HG03439 (cell line): Measurements from ENCODE around the gene TTLL10.

ENCODE experiments used
- ATAC-seq: cut with Tn5 transposase; IDR thresholded peaks from one replicate; pipeline ENCODE4 v1.9.1; 2021; ENCODE audit warnings: mild to moderate bottlenecking, moderate library complexity; ENCODE audit not compliant: unreplicated experiment

The TTLL10 gene

DNA sequence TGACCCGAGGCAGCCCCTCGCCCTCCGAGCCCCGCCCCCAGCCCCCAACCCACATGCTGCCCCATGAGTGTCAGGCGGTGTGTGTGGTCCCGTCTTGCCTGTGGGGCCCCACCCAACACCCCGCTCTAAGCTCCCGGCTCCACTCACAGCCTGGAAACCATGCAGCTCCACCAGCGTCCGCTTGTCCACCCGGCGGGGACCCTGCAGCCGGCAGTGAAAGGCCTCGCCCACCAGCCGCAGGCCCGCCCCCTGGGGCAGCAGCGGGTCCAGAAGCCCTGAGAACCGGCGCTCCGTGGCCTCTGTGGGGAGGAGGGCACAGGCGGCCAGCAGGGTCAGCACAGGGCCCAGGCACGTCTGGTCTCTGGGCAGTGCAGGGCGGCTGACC, 70.1 kb downstream of the TTLL10 start:
- ATAC-seq, result no peak

DNA sequence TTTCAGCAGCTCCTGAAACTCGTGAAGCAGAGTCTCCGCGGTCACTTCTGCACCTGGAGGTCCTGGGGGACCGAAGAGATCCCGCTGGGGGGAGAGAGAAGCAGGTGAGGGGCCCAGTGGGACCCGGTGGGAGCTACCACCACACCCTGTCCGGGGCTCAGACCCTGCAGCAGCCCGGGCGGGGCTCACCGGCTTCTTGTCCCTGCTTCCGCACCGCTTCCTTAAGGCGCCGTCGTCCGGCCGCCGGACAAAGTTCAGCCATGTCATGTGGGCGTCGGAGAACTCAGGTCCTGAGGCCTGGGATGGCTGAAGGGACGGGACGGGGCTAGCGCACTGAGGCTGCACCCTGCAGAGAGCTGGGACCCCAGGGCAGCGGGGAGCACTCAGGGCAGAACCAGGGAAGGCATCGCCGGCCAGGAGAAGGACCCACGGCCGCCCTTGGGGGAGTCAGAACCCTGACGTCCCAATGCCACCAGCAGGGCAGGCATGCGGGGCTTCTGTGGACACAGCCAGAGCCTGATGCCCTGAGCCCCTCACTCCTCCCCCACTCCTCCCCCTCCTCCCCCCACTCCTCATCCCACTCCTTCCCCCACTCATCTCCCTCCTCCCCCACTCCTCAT, 70.6 kb downstream of the TTLL10 start:
- no peak for ATAC-seq

DNA sequence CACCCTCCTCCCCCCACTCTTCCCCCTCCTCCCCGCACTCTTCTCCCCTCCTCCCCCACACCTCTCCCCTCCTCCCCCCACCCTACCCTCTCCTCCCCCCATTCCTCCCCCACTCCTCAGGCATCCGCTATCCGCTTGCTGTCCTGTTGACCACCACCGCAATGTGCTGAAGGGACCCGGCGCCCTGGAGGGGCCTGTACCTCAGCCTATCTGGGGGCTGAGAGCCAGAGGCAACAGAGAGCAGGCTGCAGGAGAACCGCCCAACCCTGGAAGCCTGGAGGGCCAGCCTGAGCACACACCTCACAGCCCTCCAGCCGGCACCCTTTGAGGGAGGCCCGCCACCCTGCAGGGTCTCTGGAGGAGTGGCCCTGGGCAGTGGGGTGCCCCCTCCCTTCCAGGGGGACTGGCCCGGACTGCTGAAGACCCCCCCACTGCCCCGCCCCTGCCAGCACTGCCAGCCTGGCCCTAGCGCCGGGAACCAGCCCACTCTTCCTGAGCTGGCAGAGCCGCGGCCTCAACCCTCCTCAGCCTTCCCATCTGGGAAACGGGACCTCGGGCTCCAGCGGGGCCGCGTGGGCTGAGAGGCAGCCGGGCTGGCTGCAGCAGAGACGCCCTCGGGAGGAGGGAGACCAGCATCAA, 71.6 kb downstream of the TTLL10 start:
- ATAC-seq, result no peak

DNA sequence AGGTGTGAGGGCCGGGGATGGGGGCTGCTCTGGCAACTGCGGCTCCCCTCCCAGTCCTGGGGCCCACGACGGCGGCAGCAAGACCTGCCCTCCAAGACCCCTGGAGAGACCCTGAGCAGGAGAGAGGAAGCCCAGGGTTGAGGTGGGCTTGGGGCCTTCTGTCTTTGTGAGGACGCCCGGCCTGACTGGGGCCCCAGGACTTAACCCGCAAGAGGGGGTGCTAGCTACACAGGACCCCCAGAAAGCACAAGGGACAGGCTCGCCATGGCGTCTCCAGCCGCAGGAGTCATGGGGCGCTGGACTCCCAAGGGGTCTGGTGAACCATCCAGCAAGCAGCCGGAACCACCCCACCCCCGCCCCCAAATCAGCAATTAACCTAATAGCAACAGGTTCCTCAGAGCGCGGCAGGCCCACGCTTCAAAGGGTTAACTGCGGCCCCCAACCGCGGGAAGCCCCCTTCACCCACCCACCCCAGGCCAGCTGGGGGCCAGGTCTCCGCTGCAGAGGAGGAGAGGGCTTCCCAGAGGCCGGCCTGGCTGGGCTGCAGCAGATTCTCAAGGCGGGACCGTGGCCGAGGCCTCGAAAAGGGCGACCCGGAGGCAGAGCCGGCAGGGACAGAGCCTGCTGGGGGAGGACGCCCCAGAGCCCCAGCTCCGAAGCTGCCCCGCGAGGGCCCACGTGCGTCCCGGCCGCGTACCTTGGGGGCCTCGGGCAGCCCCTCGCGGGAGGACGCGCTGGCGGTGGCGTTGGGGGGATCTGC, 72.3 kb downstream of the TTLL10 start:
- no peak for ATAC-seq

DNA sequence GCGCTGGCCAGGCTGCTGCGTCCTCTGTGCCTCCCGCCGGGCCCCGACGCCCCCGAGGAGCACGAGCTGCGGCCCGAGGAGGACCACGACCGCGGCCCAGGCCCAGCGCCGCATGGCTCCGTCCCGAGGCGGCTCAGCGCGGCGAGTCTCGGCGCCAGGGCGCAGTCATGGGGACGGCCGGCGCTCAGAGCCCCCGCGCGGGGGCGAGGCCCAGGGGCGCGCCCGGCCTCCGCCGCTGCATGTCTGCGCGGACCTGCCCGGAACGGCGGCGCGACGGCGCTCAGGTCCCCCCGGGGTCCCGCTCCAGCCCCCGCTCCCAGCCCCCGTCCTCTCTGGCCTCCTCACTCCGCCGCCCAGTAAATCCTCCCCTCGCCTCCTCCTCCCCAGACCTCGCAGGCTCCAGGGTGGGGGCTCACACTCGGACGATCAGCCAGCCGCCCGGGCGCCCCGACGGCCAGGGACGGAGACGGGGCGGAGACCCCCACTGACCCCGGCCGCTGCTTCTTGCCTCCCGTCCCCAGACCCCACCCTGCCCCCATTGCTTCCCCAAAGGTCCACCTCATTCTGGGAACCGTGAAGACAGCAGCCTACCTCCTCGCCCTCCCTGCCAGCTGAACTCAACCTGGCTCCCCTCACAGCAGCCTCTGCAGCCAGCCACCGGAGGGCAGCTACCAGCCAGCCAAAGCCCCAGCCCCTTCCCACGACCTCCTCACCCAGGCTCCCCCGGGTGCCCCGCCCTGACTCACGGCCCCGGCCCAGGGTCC, 73.1 kb downstream of the TTLL10 start, which contains the start of gene C1QTNF12:
Gene C1QTNF12, minus strand, starts transcription at position 146 of the 764 bp plus-strand sequence. Its CDS starts 32 bp downstream, at position 114.
- no peak for ATAC-seq

DNA sequence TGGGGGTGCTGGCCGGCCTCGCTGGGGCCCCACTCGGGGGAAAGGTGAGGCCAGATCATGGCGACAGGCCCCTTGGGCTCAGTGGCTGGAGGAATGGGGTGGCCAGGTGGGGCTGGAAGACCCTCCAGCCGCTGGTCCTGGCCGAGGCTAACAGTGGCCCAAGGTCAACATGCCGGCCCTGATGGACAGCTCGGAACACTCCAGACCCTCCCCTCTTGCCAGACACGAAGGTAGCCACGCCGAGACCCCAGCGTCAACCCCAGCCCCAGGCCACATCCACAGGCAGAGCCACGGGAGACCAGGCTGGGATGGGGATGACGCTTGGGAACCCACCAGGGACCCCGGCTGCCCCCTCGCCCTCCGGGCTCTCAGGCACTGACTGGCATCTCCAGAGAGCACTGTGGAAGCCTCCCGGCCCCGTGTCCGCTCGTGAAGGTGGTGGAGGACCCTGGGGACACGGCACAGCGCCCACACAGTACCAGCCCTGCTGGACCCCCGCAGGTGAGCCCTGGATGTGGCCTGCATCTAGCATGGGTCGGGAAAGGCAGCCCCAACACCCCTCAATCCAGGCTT, 73.7 kb downstream of the TTLL10 start:
- no peak for ATAC-seq
